Lung (tissue), 12 donors: Measurements from ENCODE around the gene TOMT. TPM values are rescaled to one million over a fixed set of nuclear protein-coding genes. Genes with fewer than 3 reads are reported as not detected.

Experiments used
- ATAC-seq: fragments of 200-7000 bp; cut with Tn5 transposase; one replicate; pipeline ENCODE4 v1.9.1; 2020; ENCODE audit warnings: moderate number of reproducible peaks; ENCODE audit not compliant: insufficient read depth, low FRiP score
- DNase-seq, 3 donors: peaks; one replicate each; pipeline ENCODE4 v3.0.0-alpha.2; 2013 to 2017
- H3K27ac ChIP-seq, 2 donors: one replicate each; pipeline ENCODE4 v1.5.1; 2013; ENCODE audit warnings: mild to moderate bottlenecking in 2 of 2, moderate library complexity in 2 of 2, control low read depth in 1 of 2, inconsistent platforms in 1 of 2, low read depth in 1 of 2, low read length in 1 of 2
- H3K27me3 ChIP-seq, 3 donors: one replicate each; pipeline ENCODE4 v1.5.1; 2013; ENCODE audit warnings: low read length in 2 of 3; ENCODE audit not compliant: control insufficient read depth in 3 of 3, insufficient read depth in 3 of 3
- H3K36me3 ChIP-seq, 4 donors: one replicate each; pipeline ENCODE4 v1.5.1; 2013; ENCODE audit warnings: low read length in 4 of 4, mild to moderate bottlenecking in 1 of 4, moderate library complexity in 1 of 4; ENCODE audit not compliant: control insufficient read depth in 4 of 4, insufficient read depth in 4 of 4
- H3K4me1 ChIP-seq, 5 donors: one replicate each; pipeline ENCODE4 v1.5.1; 2013; ENCODE audit warnings: low read length in 5 of 5, mild to moderate bottlenecking in 2 of 5, moderate library complexity in 1 of 5; ENCODE audit not compliant: control insufficient read depth in 5 of 5, insufficient read depth in 5 of 5
- H3K4me3 ChIP-seq: one replicate; pipeline ENCODE4 v1.5.1; 2013; ENCODE audit warnings: mild to moderate bottlenecking, control low read depth, moderate library complexity
- H3K9ac ChIP-seq, 2 donors: one replicate each; pipeline ENCODE4 v1.5.1; 2013; ENCODE audit warnings: low read length in 2 of 2, control low read depth in 1 of 2; ENCODE audit not compliant: insufficient read depth in 1 of 2
- H3K9me3 ChIP-seq, 4 donors: one replicate each; pipeline ENCODE4 v1.5.1; 2013; ENCODE audit warnings: low read length in 3 of 4, mild to moderate bottlenecking in 1 of 4, moderate library complexity in 1 of 4; ENCODE audit not compliant: control insufficient read depth in 4 of 4, insufficient read depth in 3 of 4
- CTCF ChIP-seq: IDR thresholded peaks from 2 replicates; pipeline ENCODE4 v1.5.1; 2012; ENCODE audit warnings: mild to moderate bottlenecking; ENCODE audit errors: control extremely low read depth, extremely low read depth
- WGBS, 2 donors: extraction: QIAGEN DNeasy Blood & Tissue Kit; methylation state at CpG; one replicate each; pipeline ENCODE4 v1.1.7; 2013; 5-methylcytosine and 5-hydroxymethylcytosine counted together
- polyA plus RNA-seq, 2 donors: library from polyadenylated mRNA; stranded (reverse); fragments of 200-250 nt; gene quantifications; one replicate each; pipeline ENCODE4 v1.2.1, GENCODE V29; 2013
- total RNA-seq, 2 donors: library from RNA; depleted of rRNA in 1 of 2; stranded (reverse); fragments of >200 nt in 1 of 2; gene quantifications; one replicate each; pipeline ENCODE4 v1.2.1, GENCODE V29; 2014 to 2021
- donor health status: control.
- donor health status: control.
- donor health status: Bipolar disorder and iron deficiency.
- donor health status: healthy.
- donor health status: DM: yes; HTN: yes; CAD: no.

Gene TOMT
- total and polyA plus RNA-seq, 4 donors = not detected

GRCh38 chr11:72083414-72083813 lies 22.3 kb upstream of the TOMT start:
- no peak for ATAC-seq
- WGBS, 2 donors = 93 to 94% methylated on average over 2 of the region's 2 CpGs
- no peak overlapping the region for H3K27ac ChIP-seq
- peaks cover 0 to 12% (median 4%) of the 10 kb centered on the region in 4 donors for H3K36me3 ChIP-seq
- no peak overlapping the region for H3K4me3 ChIP-seq
- TF ChIP-seq CTCF = no peak
- H3K4me1 ChIP-seq = peaks cover 0 to 19% (median under 1%) of the 10 kb centered on the region in 5 donors
- no peaks in the 10 kb centered on the region for H3K9me3 ChIP-seq
- H3K27me3 ChIP-seq = no peaks in the 10 kb centered on the region
- DNase-seq = no peak
- H3K9ac ChIP-seq = no peak overlapping the region

GRCh38 chr11:72084076-72084475 lies 21.6 kb upstream of the TOMT start:
- 86 to 87% methylated on average over 4 of the region's 4 CpGs for WGBS, 2 donors
- no peaks in the 10 kb centered on the region for H3K27me3 ChIP-seq

GRCh38 chr11:72084965-72085364 lies 20.8 kb upstream of the TOMT start:
- ATAC-seq = no peak
- Histone ChIP-seq H3K4me1 (peaks cover 0 to 8% (median 4%) of the 10 kb centered on the region in 5 donors), H3K9me3 (no peaks in the 10 kb centered on the region), H3K36me3 (peaks cover 0 to 13% (median 9%) of the 10 kb centered on the region in 4 donors), H3K4me3 (no peak overlapping the region), H3K27ac (no peak overlapping the region), H3K9ac (no peak overlapping the region), H3K27me3 (no peaks in the 10 kb centered on the region)
- no peak for DNase-seq
- WGBS, 2 donors = 91 to 95% methylated on average over 1 of the region's 1 CpG
- TF ChIP-seq CTCF = no peak

More at GRCh38 chr11:72084076-72084475, 21.6 kb upstream of the TOMT start:
- ATAC-seq (no peak), DNase-seq (no peak)
- H3K9ac ChIP-seq = no peak overlapping the region
- H3K4me3 ChIP-seq = no peak overlapping the region
- H3K4me1 ChIP-seq = peaks cover 0 to 12% (median 4%) of the 10 kb centered on the region in 5 donors
- H3K36me3 ChIP-seq = peaks cover 0 to 12% (median 6%) of the 10 kb centered on the region in 4 donors
- no peak for TF ChIP-seq CTCF
- no peak overlapping the region for H3K27ac ChIP-seq
- H3K9me3 ChIP-seq = no peaks in the 10 kb centered on the region
